GM19468 (cell line): ENCODE data around the gene FSIP1.
A peak's percentile ranks its signal among the peaks of the same experiment; 100 is the strongest.

Experiments
- ATAC-seq: cut with Tn5 transposase; IDR thresholded peaks from one replicate; pipeline ENCODE4 v1.9.1; 2021; ENCODE audit warnings: mild to moderate bottlenecking, moderate library complexity, moderate number of reproducible peaks; ENCODE audit not compliant: unreplicated experiment; ENCODE audit errors: extremely low read depth

Gene FSIP1

DNA sequence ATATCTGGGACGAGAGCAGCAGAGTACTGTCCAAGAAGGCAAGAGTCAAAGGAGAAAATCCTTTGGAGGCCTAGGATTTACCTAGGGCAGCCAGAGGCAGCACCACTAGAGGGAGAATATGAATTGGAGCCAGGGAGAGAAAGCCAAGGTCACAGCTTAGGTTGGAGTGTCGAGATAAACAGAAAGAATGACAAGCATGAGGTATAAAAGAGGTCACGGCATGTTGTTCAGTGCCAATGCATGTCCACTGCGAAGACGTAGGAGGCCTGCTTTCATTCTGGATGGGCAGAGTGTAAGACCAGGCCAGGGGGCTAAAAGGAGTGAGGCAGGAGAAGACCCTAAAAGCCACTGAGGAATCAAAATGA is 154.5 kb downstream of the FSIP1 start:
- no peak for ATAC-seq

DNA sequence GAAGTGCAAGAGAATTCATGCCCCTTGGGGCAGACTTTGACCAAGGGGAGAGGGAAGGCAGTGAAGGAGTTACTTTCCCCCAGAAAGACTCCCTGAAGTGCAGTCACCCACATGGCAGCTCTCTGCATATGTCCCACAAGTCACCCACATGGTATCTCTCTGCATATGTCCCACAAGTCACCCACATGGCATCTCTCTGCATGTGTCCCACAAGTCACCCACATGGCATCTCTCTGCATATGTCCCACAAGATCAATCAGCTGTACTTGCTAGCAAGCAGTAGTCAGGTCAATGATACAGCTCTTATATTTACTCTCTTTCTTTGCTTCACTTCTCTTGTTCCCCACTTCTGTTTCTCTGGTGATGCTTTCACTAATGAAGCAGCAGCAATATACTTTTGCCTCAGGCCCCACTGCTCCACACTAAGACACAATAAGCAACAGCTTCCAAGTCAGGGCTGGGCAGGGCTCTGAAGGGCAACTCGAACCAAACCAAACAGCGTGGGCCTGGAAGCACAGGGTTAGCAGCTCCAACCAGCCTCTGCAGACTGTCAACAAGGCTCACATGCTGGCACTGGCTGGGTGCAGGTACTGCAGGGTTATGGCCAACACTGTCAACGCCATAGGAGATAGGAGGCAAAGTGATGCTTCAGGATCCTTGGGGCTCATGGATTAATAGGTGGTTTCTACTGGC is 155.0 kb downstream of the FSIP1 start:
- ATAC-seq = no peak

DNA sequence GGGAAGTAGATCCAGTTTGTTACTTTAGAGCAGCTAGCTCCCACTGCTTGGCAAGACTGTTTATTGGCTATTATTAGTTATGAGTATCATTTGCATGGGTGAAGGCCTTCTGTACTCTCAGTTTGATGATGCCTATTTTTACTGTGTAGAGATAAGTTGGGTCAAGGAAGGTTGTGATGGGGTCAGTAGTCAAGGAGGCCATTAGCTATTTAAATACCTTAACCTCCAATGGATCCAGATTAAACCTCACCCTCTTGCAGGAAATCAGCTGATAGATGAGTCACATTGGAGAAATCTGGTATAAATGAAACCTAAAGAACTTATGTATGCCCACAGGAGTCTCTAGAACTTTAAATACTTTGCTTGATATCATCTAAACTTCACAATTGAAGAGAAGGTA is 156.8 kb downstream of the FSIP1 start:
- no peak for ATAC-seq

DNA sequence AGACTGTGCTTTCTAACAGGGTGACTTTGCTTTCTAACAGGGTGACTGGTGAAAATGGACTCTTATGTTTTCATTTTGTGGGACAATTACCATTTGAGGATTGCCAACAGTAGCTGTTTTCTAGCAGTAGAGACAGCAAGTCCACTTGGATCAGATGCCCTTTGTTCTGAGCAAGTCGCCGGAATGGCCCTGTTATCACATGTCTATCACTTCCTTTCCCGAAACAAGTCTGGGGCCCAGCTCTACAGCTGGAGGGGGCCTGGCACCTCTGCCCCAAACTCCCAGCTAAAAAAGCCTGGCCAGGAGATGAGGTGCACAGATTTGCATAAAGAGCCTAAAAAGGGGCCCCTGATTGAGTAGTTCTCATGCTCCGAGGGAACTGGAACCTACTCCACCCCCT is 157.2 kb downstream of the FSIP1 start:
- ATAC-seq = no peak

DNA sequence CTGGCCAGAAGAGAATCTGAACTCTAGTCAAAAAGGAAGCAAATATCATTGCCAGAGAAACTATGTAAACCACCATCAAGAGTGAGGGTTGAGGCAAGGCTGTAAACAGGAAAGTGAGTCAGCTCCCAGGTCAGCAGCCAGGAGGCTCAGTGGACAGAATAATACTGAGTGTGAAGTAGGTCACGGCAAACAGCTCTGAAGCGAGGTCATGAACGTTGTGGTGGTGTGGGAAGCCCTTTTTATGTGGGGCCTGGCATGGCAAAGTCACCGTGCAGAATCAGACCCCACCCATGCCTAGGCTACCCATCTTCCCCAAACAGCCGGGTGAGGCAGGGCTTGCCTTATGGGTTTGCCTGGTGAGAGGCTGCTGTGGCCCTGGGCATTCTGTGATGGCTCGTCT is 157.8 kb downstream of the FSIP1 start:
- no peak for ATAC-seq

DNA sequence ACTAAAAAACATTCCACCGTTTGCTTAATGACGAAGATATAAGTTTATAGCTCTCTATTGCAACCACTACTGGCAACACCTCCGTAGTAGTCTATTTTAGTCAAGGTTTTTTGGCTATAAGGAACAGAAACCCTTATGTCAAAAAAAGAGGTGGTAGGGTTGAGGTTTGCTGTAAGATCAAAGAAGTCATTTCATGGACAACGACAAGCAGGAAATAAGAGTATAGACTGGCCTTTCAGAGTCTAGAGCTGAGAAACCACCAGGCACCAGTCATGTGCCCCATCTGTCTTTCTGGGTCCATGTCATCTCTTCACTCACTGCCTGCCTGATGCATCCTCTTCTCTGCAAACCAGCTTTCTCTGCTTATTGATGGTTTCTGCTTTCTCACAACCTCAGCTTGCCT is 159.1 kb downstream of the FSIP1 start:
- peak; percentile 80 for ATAC-seq

DNA sequence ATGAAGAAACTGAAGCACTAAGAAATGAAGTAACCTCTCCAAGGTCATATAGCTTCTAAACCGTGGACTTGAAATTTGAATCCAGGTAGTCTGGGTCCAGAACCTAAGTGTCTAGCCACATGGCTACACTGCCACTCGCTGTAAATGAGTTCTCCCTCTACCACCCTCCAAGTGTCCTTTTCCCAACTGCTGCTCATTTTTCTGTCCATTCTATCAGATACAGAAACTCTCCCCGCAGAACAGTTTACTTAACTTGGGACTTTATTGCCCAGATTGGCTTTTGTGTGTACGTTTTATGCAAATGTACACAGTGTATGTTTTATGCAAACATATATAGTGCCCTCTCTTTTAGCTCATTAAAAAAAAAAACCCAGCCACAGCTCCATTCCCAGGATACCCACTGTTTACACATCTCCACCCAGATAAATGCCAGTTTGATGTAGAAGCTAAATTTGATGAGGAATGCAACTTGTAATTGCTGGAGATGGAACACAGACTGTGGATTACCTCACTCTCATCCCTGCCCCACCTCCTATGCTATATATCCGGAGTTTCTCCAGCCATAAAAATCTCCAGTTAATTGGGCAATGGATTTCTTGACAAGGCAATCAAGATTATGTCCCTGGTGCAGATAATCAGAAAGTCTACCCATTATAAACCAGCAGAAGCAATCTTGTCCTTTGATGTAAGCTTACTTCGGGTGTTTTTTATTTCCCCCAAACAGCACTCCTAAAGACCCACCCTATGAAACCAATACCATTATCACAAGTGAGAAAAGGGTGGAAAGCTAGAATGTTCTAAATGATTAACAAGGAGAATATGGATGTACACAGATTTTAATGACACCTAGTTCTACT is 159.8 kb downstream of the FSIP1 start:
- ATAC-seq = no peak

DNA sequence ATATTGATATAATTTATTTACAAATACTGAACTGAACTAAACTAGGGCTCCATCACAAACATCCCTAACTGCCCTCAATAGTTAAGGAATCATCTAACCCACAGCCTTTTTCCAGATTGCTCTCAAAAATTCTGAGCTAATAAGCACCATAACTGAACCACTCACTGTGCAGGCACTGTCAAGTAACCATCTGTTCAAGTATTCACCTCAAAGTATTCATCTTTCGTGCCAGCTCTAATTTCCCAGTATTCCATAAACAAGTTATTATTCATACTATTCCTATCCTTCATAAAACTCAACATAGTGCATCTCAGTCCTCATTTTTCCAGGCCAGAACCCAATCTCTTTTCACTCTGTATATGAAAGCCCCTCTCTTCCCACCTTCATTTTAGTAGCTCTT is 160.7 kb downstream of the FSIP1 start:
- no peak for ATAC-seq

DNA sequence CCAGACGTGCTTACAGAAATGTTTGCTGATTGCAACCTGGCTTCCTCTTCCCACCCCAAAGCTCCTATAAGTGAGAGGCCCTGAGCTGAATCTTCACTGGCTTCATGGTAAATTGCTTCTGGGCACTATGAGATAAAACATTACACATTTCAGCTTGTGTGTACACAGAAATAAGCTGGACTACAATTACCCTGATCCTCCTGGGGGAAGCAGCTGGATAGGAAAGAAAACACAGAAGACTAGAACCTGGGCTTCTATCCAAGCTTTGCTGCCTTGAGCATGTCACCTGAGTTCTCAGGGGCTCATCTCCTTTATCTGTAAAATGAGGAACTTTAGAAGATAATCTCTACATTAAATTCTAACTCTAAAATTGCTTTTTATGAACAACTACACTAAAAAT is 161.4 kb downstream of the FSIP1 start:
- no peak for ATAC-seq

DNA sequence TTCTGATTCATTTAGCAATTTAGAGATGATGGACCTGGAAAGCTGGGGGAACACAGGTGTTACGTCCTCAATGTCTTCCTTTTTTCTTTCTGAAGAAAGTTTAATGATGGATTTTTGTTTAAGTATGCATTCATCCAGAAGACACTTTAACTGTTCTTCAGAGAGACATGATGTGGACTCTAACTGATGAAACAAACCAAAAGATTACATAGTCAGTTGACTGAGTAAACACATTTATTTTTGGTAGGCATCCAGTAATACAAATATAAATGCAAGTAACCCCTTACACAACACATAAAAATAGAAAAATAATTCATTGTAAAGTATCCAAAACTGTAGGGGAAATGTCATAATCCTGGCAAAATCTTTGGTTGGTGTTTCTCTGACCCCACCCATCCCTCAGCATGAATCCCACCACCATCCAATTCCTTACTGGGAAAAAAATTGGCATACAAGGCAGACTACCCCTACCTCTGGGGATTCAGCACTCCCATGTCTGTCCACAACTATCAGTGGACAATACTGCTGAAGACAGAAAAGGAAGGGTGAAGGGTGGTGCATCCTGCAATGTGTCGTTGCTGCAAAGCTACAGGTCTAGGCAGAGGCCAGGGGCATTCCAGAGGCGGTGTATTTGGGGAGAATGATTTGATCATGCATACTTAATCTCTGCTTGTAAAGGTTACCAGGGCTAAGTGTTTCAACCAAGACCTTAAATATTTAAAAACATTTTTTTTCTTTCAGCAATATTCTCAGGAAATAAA is 164.4 kb downstream of the FSIP1 start:
- no peak for ATAC-seq

DNA sequence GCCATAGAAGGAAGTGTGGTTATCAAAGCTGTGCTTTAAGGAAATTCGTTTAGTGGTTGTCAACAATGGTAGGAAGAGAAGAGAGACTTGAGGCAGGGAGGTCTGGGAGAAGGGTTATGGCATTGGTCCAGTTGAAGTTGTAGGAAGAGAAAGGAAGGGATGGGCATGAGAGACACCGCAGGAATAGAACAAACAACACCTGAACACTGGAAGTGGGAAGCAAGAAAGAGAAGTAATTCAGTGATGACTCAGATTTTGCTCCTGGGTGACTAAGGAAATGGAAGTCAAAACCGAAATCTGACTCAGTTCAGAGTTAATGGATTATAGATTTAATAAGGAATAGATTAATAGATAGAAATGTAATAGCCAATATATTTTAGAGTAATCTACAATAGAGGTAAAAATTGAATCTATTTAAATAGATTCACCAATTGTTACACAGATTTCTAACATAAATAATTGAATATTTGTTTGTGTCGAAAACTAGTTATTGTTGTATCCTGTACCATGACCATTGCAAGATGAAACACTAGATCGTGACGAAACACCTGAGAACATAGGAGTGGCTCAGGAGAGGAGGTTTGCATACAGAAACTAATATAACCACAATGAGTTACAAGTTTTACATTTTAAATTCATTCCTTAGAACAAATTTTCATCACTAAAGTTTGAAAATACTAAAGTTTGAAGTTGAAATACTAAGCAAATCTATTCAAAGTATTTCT is 165.7 kb downstream of the FSIP1 start:
- ATAC-seq = no peak

DNA sequence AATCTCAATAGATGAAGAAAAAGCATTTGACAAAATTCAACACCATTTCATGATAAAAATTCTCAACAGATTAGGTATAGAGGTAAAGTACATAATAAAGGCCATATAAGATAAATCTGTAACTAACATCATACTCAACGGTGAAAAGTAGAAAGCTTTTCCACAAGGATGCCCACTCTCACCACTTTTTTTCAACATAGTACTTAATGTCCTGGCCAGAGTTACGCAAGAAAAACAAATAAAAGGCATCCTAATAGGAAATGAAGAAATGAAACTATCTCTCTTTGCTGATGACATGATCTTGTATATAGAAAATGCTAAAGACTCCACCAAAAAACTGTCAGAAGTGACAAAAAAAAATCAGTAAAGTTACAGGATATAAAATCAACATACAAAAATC is 168.8 kb downstream of the FSIP1 start:
- ATAC-seq = no peak

DNA sequence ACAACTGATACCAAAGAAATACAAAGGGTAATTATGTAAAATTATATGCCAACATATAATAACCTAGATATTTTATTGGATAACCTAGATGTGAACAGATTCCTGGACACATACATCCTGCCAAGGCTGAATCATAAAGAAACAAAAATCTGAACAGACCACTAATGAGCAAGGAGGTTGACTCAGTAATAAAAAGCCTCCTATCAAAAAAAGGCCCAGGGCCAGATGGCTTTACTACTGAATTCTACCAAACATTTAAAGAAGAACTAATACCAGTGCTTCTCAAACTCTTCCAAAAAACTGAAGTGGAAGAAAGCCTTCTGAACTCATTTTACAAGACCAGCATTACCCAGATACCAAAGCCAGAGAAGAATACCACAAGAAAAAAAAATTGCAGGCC is 169.4 kb downstream of the FSIP1 start:
- no peak for ATAC-seq

DNA sequence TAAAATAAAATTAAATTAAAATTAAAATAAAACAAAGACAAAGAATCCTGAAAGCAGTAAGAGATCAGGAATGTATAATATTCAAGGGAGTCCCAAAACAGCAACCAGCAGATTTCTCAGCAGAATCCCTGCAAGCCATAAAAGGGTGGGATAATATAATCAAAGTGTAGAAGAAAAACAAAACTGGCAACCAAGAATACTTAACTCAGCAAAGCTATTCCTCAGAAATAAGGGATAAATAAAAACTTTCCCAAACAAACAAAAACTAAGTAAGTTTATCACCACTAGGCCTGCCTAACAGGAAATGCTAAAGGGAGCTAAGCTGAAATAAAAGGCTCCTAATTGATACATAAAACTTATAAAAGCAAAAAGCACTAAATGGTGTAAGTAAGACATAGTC is 172.0 kb downstream of the FSIP1 start:
- no peak for ATAC-seq

DNA sequence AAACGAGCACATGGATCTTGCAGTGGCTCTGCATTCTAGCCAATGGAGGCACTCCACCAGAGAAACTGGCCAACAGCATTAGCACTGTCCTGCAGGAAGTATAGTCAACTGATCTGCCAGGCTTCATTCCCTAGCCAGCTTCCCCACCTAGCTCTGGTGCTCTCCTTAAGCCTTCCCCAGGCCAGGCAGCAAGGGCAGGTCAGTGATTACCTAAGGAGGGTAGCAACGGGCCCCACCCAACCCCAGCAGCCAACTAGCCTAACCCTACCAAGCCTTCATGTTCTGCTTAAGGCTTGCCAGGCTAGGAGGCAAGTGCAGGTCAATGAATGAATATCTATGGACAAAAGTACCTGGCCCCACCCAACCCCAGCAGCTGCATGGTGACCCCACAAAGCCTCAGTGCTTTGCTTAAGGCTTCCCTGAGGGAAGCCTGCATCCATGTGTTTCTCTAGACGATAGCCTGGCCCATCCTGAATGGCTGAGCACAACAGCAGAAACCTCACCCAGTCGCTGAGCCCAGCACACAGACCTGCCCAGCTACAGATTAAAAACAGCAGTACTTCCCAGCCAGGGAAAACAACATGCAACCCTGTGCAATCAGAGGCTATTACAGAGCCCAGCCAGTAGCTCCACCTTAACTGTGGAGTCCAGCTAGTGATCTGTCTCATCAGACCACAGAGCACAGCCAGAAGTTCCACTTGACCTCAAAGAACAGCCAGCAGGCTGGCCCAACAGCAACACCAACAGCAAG is 173.3 kb downstream of the FSIP1 start:
- ATAC-seq = no peak

DNA sequence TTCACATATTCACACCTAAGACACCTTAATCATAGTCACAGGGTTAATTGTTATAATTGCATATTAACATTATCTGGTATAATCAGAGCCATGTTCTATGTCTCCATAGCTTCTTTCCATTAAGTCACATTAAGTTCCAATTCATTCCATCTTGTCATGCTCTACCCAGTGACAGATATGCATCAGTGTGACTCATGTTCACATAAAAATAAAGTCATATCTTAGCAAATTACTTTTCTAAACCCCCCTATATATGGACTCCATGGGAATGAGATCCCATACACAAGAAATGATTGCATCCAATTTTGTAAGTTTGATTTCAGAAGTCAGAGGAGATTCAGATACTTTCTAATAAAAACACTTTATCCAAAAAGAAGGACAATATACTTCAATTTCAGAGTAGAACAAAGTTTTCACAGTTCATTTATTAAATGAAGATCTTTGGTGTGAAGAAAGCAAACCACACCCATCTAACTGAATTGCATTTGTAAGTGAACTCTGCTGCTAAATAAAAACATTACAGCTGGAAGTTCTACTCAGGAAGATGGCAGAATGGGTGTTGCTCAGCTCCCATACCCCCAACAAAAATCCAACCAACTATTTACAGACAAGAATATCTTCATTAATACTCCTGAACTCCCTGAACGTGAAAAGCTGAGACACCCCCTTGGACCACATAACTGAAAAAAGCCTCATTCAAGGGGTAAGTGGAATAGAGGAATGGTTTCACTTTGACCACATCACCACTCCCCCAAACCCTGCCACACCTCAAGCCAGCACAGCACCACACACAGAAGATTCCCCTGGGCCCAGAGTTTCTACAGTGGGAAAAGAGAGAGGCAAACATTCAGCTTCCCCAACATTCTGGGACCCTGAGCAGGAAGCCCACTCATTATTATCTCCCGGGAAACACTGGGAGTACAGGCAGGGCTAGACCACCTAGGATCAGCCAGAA is 174.2 kb downstream of the FSIP1 start:
- ATAC-seq = no peak

DNA sequence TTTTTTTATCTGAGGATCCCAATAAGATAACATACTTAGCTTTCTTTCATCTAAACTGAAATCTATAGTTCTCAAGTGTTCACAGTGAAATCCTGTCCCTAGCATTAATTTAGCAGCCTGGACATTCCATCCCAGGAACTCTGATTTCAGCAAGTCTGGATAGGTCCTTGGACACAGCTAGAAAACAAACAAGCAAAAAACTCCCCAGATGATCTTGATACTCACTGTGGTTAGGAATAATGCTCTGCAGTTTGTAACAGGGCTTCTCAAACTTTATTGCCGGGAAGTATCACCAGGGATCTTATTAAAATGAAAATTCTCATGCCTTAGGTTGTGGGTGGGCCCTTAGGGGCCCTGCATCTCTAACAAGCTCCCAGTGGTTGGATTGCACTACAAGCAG is 177.5 kb downstream of the FSIP1 start:
- no peak for ATAC-seq

DNA sequence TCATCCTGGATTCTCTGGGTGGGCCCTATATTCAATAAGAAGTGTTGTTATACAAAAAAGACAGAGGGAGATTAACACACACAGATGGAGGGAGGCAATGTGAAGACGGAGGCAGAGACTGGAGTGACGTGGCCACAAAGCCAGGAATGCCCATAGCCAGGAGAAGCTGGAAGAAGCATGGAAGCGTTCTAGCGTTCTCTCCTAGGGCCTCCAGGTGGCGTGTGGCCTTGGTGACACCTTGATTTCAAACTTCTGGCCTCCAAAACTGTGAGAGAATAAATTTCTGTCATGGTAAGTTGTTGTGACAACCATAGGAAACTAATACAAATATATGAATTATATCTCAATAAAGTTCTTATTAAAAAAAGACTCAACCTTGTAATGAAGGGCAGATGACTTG is 180.5 kb downstream of the FSIP1 start:
- ATAC-seq = no peak

DNA sequence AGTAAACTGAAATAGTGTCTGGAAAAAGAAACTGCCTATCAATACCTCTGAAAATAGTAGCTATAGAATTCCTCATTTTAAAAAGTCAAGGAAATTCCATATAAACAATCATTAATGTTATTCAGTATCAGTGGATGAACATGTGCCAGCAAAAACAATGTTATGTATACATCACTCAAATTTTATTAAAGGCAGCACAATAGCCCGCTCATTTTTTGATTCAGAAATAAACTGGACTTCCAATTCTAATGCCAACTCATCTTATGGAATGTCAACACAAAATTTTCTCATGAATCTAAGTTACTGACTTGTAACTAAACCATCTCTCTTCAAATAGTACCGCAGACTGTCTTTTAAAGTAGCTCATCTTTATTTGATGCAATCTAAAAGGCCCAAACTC is 182.8 kb downstream of the FSIP1 start:
- no peak for ATAC-seq
